ENCODE results near the gene DPEP2NB. TPM values are rescaled to one million over a fixed set of nuclear protein-coding genes. Genes with fewer than 3 reads are reported as not detected.

The DPEP2NB gene
- total and polyA plus RNA-seq, 10 of the 15 experiments (the other 5 are each of a cell fraction or from before 2014, with no cell fraction given): not detected

- no peak for TF ChIP-seq MAX (IDR thresholded peaks at IDR 0.05; ENCODE audit: low read depth, low read length)
- TF ChIP-seq POLR2AphosphoS2 (IDR thresholded peaks at IDR 0.05; ENCODE audit: low read depth, low read length): no peak
- no peak for TF ChIP-seq NFXL1 (IDR thresholded peaks at IDR 0.05; ENCODE audit: borderline replicate concordance)
- TF ChIP-seq ELK1 (IDR thresholded peaks at IDR 0.05; ENCODE audit: low read depth, low read length): no peak
- no peak for TF ChIP-seq BHLHE40 (IDR thresholded peaks at IDR 0.05; ENCODE audit: borderline replicate concordance in 1 of 2, low read depth in 2 of 2, low read length in 1 of 2)
- no peak for TF ChIP-seq ZBTB40 (IDR thresholded peaks at IDR 0.05; ENCODE audit: borderline replicate concordance)
- TF ChIP-seq SIX5 (IDR thresholded peaks at IDR 0.05; ENCODE audit: low read depth, low read length, severe bottlenecking): no peak
- TF ChIP-seq POLR2AphosphoS5 (IDR thresholded peaks at IDR 0.05; ENCODE audit: low read length): no peak
- no peak for TF ChIP-seq POU2F2 (IDR thresholded peaks at IDR 0.05; ENCODE audit: borderline replicate concordance, low read depth, low read length)
- TF ChIP-seq KAT2A (conservative IDR thresholded peaks at IDR 0.05; ENCODE audit: control insufficient read depth, low read depth, low read length): no peak
- ChIA-PET POLR2A (interaction anchor here (0.7 to 1.0 kb wide), 4 partner anchors 8 to 76 kb away, joined by 3 to 4 read pairs (median 3); no protein-coding TSS in a partner anchor), SMC1A (ENCODE audit: uncharacterized antibody, unreplicated experiment) (no interaction called here), RAD21 (ENCODE audit: unreplicated experiment) (no interaction called here), CTCF (interaction anchor here (1.2 kb wide), 1 partner anchor 58 kb away, joined by 3 read pairs; no protein-coding TSS in a partner anchor)
- Histone ChIP-seq H2AFZ (ENCODE audit: control insufficient read depth, low read depth, low read length) (no peak overlapping the region), H4K20me1 (ENCODE audit: control insufficient read depth, insufficient read depth) (no peaks in the 10 kb centered on the region), H3K4me2 (ENCODE audit: control insufficient read depth, insufficient read depth) (no peak overlapping the region), H3K4me1 (ENCODE audit: control insufficient read depth, insufficient read depth, low read length) (peaks cover 19% of the 10 kb centered on the region), H3K36me3 (ENCODE audit: control insufficient read depth in 2 of 2, insufficient read depth in 2 of 2, low read length in 1 of 2) (no peaks in the 10 kb centered on the region), H3K27ac (ENCODE audit: control insufficient read depth, insufficient read depth) (no peak overlapping the region), H3K9ac (ENCODE audit: control insufficient read depth, insufficient read depth, low read length) (no peak overlapping the region), H3K79me2 (ENCODE audit: control insufficient read depth, insufficient read depth, low read length) (no peaks in the 10 kb centered on the region), H3K27me3 (replicated peaks in 1 of 2; ENCODE audit: control insufficient read depth in 2 of 2, insufficient read depth in 2 of 2, low read length in 1 of 2) (no peaks in the 10 kb centered on the region), H3K9me3 (replicated peaks; ENCODE audit: control insufficient read depth, insufficient read depth, low read length) (no peaks in the 10 kb centered on the region), H3K4me3 (no peak overlapping the region)
- intact Hi-C loops (cut with micrococcal nuclease; ENCODE audit: unreplicated experiment) (no loop called here), in situ Hi-C loops (cut with MboI) (no loop called here)
- BruUV-seq (replicated peaks): no TSS peak
- FAIRE-seq (no peak), ATAC-seq (no peak), DNase-seq (ENCODE audit: low read depth, low spot score) (no peak)
- WGBS (ENCODE audit: insufficient coverage, insufficient replicate concordance, low lambda C conversion rate, missing lambda C conversion rate): 28% methylated on average over 3 of the region's 3 CpGs
Measured at GRCh38 chr16:68000450-68000849, 15.3 kb downstream of the DPEP2NB start.

Data from GM12878 (cell line).